ENCODE measurements around the gene SMC5. TPM values are rescaled to one million over a fixed set of nuclear protein-coding genes. Genes with fewer than 3 reads are reported as not detected.

The SMC5 gene
- total RNA-seq, 1 experiment from 2014 or later, result 7.7 TPM

GRCh38 chr9:70340572-70340971 is 81.8 kb downstream of the SMC5 start:
- Mint-ChIP-seq H3K27me3 (ENCODE audit: insufficient read depth, unreplicated experiment) (no peaks in the 10 kb centered on the region), H3K4me3 (ENCODE audit: unreplicated experiment) (no peak overlapping the region), H3K36me3 (ENCODE audit: insufficient read depth, unreplicated experiment) (no peaks in the 10 kb centered on the region), H3K9me3 (ENCODE audit: unreplicated experiment) (no peaks in the 10 kb centered on the region), H3K4me1 (ENCODE audit: low read depth, unreplicated experiment) (no peaks in the 10 kb centered on the region), H3K27ac (ENCODE audit: unreplicated experiment) (no peak overlapping the region)
- BruUV-seq (replicated peaks), result no TSS peak
- intact Hi-C loops (cut with micrococcal nuclease; ENCODE audit: unreplicated experiment), result loop anchor here (1.0 to 2.0 kb wide), 2 partner anchors 144 to 262 kb away; no protein-coding TSS in a partner anchor
- no peaks in the 10 kb centered on the region for H3K9me3 ChIP-seq
- ChIA-PET POLR2A (no interaction called here), CTCF (interaction anchor here (1.0 kb wide), 1 partner anchor 262 kb away, joined by 3 read pairs; no protein-coding TSS in a partner anchor)
- DNase-seq, result no peak
- H3K36me3 ChIP-seq (ENCODE audit: control insufficient read depth, insufficient read depth, low read length), result no peaks in the 10 kb centered on the region
- H3K27me3 ChIP-seq (replicated peaks; ENCODE audit: control insufficient read depth, insufficient read depth, low read length), result no peaks in the 10 kb centered on the region
- TF ChIP-seq CTCF (IDR thresholded peaks at IDR 0.05; ENCODE audit: insufficient read depth in 1 of 2, low read depth in 1 of 2, low read length in 1 of 2, severe bottlenecking in 1 of 2, unreplicated experiment in 1 of 2), result no peak
- no peak overlapping the region for H3K4me3 ChIP-seq (ENCODE audit: low read depth, low read length)
- no peaks in the 10 kb centered on the region for H3K4me1 ChIP-seq

GRCh38 chr9:70347046-70347445 is 88.3 kb downstream of the SMC5 start:
- intact Hi-C loops (cut with micrococcal nuclease; ENCODE audit: unreplicated experiment), result no loop called here
- Mint-ChIP-seq H3K27ac (ENCODE audit: unreplicated experiment) (no peak overlapping the region), H3K36me3 (ENCODE audit: insufficient read depth, unreplicated experiment) (no peaks in the 10 kb centered on the region), H3K27me3 (ENCODE audit: insufficient read depth, unreplicated experiment) (no peaks in the 10 kb centered on the region), H3K4me1 (ENCODE audit: low read depth, unreplicated experiment) (no peaks in the 10 kb centered on the region), H3K9me3 (ENCODE audit: unreplicated experiment) (no peaks in the 10 kb centered on the region), H3K4me3 (ENCODE audit: unreplicated experiment) (no peak overlapping the region)
- no peaks in the 10 kb centered on the region for H3K36me3 ChIP-seq (ENCODE audit: control insufficient read depth, insufficient read depth, low read length)
- H3K27me3 ChIP-seq (replicated peaks; ENCODE audit: control insufficient read depth, insufficient read depth, low read length), result no peaks in the 10 kb centered on the region
- no peaks in the 10 kb centered on the region for H3K9me3 ChIP-seq
- no TSS peak for BruUV-seq (replicated peaks)
- H3K4me1 ChIP-seq, result no peaks in the 10 kb centered on the region
- ChIA-PET CTCF (no interaction called here), POLR2A (no interaction called here)
- H3K4me3 ChIP-seq (ENCODE audit: low read depth, low read length), result no peak overlapping the region
- TF ChIP-seq CTCF (IDR thresholded peaks at IDR 0.05; ENCODE audit: insufficient read depth in 1 of 2, low read depth in 1 of 2, low read length in 1 of 2, severe bottlenecking in 1 of 2, unreplicated experiment in 1 of 2), result no peak
- DNase-seq, result no peak

- no peaks in the 10 kb centered on the region for H3K4me1 Mint-ChIP-seq (ENCODE audit: low read depth, unreplicated experiment)
- no peak overlapping the region for H3K4me3 Mint-ChIP-seq (ENCODE audit: unreplicated experiment)
- no peak overlapping the region for H3K4me3 ChIP-seq (ENCODE audit: low read depth, low read length)
- no peaks in the 10 kb centered on the region for H3K9me3 Mint-ChIP-seq (ENCODE audit: unreplicated experiment)
- DNase-seq, result no peak
- H3K36me3 Mint-ChIP-seq (ENCODE audit: insufficient read depth, unreplicated experiment), result no peaks in the 10 kb centered on the region
- H3K4me1 ChIP-seq, result no peaks in the 10 kb centered on the region
- no peaks in the 10 kb centered on the region for H3K27me3 ChIP-seq (replicated peaks; ENCODE audit: control insufficient read depth, insufficient read depth, low read length)
- H3K27me3 Mint-ChIP-seq (ENCODE audit: insufficient read depth, unreplicated experiment), result no peaks in the 10 kb centered on the region
- BruUV-seq (replicated peaks), result no TSS peak
- no peaks in the 10 kb centered on the region for H3K9me3 ChIP-seq
- no peak overlapping the region for H3K27ac Mint-ChIP-seq (ENCODE audit: unreplicated experiment)
- ChIA-PET CTCF (no interaction called here), POLR2A (no interaction called here)
- H3K36me3 ChIP-seq (ENCODE audit: control insufficient read depth, insufficient read depth, low read length), result no peaks in the 10 kb centered on the region
- intact Hi-C loops (cut with micrococcal nuclease; ENCODE audit: unreplicated experiment), result no loop called here
- TF ChIP-seq CTCF (IDR thresholded peaks at IDR 0.05; ENCODE audit: insufficient read depth in 1 of 2, low read depth in 1 of 2, low read length in 1 of 2, severe bottlenecking in 1 of 2, unreplicated experiment in 1 of 2), result no peak
Observed at GRCh38 chr9:70352356-70352755, 93.6 kb downstream of the SMC5 start.

Data from Caco-2 (cell line).